DMS153 treated with DMSO at 0.1 percent for 48 hours (cell line): ENCODE results near the gene NEFH.

Experiments used
- DNase-seq: peaks from one replicate; lab custom pipeline; 2025; ENCODE audit not compliant: unreplicated experiment; lab: John Stamatoyannopoulos, UW

Gene NEFH

DNA sequence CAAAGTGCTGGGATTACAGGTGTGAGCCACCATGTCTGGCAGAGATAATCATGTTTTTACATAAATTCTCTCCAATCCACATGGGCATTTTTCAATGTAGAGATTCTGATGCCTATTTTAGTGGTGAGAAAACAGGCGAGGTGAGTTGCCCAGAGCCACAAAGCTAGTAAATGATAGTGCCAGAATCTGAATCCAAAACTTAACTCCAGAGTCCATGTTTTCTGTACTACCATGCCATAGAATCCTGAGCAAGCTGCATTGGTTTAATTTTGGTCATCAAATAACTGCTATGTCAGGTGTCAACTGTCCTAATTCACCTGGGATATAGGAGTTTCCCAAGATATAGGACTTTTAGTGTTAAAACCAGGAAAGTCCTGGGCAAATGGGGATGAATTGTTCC lies 13.6 kb downstream of the NEFH start:
- DNase-seq: no peak

DNA sequence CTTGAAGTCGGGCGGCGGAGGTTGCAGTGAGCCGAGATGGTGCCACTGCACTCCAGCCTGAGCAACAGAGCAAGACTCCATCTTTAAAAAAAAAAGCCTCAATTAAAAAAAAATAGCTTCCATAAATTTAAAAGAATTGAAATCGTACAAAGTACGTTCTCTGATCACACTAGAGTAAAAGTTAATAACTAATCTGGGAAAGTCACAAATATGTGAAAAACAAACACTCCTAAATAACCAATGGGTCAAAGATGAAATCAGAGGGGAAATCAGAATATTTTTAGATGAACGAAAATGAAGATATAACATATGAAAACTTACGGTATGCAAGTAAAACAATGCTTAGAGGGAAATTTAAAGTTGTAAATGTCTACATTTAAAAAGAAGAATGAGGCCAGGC lies 19.8 kb downstream of the NEFH start:
- DNase-seq: no peak

DNA sequence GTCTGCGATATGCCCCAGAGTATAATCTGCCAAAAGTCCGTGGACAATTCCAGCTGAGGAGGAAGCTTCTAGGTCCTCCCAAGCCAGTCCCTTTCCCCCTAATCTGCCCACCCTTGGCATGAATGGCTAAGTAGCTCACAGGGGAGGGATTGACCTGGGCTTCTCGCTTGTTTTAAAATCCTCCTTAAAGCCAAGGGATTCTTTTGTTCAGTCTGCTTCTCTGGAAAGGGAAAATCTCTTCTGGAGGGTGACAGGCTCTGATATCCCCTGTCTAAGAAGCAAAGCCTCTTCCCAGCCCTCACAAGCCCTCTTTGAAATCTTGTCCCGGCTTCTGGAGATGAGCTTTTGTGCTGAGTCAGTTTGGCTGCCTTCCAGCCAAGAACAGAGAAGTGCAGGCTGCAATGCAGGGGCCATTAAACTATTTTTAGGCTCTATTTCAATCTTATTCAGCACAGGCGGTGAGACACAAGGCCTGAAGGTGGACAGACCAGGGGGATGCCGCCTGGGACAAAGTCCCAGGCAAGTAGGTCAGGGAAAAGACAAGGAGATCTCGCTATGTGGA lies 23.9 kb downstream of the NEFH start:
- no peak for DNase-seq

DNA sequence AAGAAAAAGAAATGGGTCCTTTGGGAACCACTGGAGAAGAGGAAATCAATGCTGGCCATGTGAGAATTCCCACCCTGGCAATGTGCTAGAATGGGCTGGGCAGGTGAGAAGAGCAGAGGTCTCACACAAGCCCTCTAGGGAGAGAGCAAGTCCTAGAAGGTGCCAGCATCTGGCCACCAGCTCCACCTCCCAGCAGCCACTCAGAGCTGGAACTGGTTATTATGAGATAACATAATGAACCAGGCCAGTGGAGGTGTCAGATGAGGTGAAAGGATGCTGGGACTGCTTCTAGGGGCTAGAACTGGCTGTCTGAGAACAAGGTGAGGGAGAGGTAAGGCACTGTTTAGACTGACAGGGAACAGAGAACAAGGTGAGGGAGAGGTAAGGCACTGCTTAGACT lies 29.3 kb downstream of the NEFH start:
- no peak for DNase-seq

DNA sequence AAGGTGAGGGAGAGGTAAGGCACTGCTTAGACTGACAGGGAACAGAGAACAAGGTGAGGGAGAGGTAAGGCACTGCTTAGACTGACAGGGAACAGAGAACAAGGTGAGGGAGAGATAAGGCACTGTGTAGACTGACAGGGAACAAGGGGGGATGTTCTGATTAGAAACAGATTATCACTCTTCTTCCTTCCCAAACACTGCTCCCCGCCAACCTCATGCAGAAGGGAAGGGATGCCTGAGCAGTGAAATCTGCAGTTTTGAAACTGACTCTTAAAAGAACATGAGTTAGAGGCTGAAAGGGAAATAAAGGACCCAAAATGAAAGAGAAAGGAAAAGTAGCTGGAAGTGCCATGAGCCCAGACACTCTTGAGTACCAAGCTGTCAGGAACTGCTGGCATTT lies 29.8 kb downstream of the NEFH start:
- no peak for DNase-seq

DNA sequence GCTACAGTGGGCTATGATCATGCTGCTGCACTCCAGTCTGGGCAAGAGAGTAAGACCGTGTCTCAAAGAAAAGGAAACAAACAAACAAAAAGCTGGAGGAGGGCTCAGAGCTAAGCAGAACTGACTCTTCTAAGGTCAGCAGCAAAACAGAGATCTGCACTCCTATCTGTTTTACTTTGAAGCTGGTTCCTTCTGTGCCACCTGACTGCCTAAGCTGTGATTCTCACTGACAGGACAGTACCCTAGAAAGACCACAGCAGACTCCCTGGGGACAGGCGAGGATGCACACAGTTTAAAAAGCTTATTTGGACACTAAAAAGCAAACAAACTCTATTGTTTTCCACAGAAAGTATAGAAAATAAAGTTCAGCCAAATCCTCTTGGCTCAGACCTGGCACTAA lies 30.5 kb downstream of the NEFH start:
- DNase-seq: no peak

DNA sequence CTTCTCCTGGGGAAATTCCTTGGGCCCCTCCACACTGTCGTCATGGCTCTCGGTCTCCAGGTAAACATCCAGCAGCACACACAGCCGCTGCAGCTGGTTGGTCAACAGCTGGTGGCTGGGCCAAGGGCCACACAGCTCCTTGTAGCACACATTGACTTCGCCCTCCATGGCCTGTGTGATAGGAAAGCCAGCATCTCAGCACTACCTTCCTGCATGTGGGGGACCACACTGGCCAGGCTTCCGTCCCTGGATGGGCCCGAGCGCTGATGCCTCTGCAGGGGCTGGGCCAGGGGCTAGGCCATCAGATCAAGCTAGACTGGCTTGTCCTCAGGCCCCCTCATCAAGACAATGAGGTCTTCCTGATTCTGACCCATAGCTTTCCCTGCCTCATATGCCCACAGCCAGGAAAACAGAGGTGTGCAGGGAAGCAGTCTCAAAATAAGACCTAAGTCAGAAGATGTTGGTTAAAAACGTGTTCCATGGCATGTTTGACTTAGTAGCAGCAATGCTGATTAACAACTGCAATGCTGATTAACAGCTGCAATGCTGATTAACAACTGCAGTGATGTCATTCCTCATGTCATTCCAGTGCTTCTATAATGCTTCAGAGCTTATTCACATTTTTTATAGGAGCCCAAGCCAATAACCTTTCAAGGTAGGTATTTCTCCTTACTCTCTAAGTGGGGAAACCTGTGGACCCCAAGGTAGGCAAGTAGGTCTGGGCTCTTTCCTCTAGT lies 31.3 kb downstream of the NEFH start:
- no peak for DNase-seq

DNA sequence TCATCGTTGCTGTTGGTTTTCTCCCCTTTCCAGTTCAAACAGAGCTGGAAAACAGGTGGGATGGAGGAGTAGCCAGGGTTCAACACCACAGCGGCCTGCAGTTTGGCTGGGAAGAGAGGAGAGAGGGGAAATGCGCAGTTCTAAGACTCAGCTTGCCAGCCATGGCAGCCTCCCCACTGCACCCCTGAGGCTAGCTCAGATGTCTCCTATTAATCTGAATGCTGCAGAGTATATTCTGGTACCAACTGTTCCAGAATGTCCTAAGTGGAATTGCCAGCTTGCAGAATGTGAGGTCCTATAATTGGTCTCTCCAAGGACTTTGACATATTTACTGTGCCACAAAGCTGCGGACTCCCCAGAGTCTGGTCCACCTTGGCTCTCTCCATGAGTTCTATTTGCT lies 32.0 kb downstream of the NEFH start:
- no peak for DNase-seq

DNA sequence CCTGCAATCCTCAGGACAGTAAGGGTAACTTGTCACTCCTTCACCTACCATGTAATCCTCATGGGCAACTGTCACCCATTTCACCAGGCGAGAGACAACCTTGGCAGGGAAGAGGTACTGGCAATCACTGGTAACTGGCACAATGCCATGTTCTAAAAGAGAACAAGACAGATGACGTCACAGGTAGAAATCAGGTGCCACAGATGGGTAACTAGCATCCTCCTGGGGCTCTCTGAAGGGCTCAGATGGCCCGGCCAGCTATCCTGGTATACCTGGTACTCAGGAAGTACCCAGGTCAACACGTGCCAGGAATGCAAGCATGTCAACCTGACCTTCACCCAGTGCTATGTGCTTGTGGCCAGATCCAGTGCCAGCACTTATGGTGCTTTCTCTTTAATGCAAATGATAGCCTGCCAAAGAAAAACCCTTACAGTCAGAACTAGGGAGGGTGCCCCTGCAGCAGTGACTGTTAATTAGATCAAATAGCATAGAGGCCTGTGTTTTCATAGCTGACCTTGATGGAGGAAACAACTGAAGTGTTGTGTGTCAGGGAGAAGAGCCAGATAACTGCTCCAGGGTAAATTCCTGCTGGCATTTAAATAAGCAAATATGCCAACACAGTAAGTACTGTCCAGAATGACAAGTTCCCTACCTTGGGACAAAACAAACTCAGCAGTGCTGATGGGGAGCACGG lies 37.3 kb downstream of the NEFH start:
- no peak for DNase-seq

DNA sequence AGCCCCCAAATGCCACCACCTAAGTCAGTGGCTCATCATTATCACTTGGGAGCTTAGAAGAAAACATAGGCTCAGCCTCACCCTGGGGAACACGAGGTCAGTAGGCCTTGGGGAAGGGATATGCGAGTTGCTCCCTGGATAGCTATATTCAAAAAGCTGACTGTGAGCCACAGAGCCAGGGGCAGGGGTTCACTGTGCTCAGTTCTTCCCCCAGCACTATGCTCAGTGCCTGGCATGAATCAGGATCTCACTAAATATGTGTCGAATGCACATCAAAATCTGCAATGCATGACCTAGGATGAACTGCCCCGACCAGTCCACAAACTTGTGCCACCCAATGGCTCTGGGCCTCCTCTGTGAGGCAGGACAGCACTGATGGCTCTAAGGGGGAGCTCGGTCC lies 38.4 kb downstream of the NEFH start:
- DNase-seq: no peak

DNA sequence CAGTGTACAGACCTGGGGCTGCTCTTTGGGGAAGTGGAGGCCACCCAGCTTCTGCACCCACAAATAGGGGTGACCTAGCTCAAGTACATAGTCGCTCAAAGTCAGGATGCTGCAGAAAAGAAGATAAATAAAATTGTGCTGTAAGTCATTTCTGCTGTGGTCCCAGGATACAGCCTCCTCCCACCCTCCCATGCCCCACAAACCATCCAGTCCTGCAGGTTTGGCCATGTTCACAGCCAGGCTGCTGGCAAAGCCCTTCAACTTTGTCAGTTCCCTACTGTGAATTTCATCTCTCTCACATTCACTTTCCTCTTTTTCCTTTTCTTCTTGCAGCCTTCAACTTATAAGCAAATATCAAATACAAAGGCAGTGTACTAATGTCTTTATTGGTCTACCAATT lies 40.0 kb downstream of the NEFH start:
- DNase-seq: no peak

DNA sequence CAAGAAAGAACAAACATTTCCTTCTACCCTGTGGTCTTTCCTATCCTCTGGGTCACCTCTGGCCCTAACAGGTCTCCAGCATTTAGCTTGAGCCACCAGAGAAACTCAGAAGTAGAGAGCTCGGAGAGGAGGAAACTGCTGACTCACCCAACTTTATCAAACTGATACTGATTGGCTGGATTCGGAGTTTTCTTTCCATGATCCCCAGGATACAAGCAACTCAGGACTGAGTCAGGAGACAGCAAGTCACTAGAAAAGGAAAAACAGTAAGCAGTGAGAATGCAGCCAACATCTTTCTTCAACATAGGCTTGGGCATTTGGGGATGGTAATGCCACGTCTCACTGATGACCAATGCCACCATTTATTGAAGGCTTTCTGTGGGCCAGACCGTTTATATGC lies 40.8 kb downstream of the NEFH start:
- no peak for DNase-seq

DNA sequence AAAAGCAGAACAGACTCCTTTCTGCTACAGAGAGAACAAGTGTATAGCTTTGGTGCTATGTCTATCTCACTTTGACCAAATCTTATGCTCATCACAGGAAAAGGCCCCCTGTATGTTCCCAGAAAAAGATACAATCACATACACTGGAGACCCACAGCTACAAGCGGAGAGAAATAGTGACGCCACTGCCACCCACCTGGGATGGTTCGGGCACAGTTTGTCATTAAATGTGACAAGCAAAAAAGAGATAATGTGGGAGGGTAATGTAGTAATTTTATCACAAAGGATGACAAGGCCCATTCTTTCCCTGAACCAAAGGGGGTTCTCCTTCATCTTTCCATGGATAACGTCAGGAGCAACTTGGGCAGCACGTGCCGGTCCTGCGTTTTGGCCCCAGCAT lies 41.5 kb downstream of the NEFH start:
- no peak for DNase-seq

DNA sequence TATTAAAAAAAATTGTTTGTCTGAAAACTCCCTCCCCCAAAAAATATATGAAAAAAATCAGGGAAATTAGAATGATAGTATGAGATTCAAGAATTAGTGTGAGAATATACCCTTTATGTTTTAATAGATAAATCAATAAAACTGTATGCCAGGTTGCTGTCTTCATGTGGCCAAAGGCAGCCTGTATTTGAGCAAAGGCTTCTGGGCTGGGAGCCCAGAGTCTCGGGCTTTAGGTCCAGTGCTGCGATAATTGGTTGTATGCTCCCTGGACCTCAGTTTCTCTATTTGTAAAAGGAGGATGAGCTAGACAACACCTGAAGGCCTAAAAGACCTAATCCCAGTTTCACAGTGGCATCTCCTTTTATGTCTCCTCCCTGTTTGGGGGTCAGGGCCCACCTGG lies 43.7 kb downstream of the NEFH start:
- no peak for DNase-seq

DNA sequence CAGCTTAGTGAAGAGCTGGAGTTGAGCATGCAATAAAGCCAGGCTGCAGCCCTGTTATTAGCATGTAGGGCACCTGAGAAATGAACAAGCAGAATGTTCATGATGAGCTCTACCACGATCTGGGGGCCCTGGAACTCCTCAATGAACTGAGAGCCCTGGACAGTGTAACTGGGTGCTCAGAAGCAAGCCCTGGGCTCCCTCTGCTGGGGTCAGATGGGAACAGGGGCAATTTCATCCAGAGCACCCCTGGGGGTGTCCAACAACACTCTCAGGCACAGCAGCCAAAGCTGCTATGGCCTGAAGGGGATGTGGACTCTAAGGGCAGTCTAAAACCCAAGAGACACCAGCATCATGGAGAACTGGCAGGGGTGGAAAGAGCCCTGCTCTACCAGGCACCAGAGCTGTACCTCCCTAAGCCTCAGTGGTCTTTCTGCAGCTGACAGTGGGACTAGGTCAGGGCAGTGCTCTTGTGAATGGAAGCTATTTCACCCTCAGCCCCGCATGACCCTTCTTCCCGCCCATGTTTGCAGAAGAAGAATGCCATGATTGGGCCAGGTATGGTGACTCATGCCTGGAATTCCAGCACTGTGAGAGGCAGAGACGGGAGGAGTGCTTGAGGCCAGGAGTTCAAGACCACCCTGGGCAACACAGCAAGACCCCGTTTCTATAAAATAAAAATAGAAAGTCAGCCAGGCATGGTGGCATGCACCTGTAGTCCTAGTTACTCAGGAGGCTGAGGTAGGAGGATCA lies 44.6 kb downstream of the NEFH start:
- no peak for DNase-seq

DNA sequence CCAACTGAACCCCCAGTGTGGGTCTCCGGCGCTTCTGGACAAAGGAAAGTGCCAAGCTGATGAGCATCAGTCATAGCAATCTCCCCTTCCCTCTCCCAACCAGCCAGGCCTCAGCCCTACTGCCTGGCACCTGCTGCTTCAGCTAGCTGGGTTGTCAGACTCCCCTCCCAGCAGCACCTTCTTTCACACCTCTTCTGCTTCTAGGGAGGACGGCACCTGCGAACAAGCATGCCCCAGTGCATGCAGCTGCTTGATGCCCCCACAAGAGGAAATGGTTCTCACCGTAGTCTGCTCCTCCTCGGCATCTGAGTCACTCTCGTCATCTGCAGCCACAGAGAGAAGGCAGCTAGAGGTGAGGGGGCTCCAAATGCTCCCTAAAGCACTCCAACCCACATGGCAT lies 48.1 kb downstream of the NEFH start:
- no peak for DNase-seq

DNA sequence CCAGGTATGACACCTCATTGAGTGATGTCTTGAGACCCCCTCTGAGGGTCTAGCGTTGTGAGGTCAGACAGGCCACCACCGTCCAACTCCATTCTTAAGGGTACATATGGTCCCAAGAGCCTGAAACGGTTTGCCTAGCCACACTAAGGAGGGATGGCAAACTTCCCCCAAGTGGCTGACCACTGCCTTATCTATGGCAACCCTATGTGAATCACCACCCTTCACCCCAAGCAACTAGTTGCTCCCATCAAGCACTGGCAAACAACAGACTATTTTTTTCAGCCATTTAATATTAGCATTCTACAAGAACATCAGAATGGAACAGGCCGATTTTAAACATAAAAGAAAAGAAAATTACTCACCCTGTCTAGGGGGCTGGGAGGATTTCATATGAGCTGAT lies 50.7 kb downstream of the NEFH start:
- DNase-seq: no peak

DNA sequence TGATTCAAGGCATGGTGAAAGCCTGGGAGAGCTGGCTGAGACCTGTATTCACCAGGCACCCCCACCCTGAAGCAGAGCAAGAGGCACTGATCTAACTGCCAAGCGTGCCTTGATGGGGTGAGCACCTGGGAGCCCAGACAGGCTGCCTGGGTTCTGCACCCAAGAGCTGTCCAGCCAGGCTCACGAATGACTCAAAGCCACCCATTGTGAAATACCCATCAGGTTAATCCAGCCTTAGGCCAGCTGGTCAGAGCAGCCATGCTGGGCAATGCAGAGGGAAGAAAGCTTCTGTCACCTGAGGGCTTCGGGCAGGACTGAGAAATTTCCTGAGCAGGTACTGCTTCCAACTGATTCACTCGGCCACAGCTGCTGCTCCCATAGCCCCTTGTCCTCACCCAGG lies 51.4 kb downstream of the NEFH start:
- no peak for DNase-seq

DNA sequence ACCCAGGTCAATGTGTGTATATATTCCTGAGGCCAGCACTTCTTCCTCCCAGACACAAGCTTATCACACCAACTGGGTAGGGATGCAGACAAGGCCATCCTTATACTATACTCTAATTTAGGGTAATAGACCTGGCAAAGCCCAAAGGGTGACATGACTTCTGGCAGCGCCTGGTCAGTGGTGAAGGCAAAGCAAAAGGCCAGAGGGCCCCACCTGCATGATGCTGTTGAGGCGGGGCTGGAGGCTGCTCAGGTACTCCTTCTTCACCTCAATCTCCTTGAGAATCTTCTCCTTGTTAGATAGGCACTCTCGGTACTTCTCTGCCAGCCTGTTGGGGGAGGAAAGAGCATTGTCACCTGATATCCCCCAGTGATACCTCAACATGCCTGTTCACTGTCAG lies 56.4 kb downstream of the NEFH start:
- no peak for DNase-seq

DNA sequence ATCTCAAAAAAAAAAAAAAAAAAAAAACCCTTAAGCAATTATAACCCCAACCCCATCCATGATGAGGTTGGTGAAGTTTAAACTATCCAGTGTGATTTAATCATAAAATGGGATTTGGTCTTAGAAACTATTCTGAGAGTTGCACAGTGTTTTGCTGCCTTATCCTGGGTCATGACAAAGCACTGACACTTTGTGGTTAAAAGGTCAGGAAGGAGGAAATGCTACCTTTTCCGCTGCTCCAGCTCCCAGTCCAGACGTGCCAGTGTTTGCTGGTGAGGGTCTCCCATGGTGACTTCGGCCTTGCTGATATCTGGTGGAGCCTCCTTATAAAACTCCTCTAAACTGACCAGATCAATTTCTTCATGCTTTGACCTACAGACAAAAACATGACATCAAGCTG lies 59.1 kb downstream of the NEFH start:
- no peak for DNase-seq
